T-helper 1 cell treated with Interleukin-12 subunit alpha and Interleukin-12 subunit beta and Interleukin-4 antibody, amounts not matched to agents 30 μg/mL and 1 μg/mL, for 36 hours (primary cell): Measurements from ENCODE around the gene XPO4.

Experiments
- H3K27ac Mint-ChIP-seq: one replicate; pipeline ENCODE4 v1.8.0; 2021; ENCODE audit warnings: mild to moderate bottlenecking, mixed read lengths
- H3K27me3 Mint-ChIP-seq: one replicate; pipeline ENCODE4 v1.8.0; 2021; ENCODE audit warnings: low read depth, mixed read lengths
- H3K36me3 Mint-ChIP-seq: one replicate; pipeline ENCODE4 v1.8.0; 2021; ENCODE audit warnings: low read depth, mixed read lengths
- H3K4me1 Mint-ChIP-seq: one replicate; pipeline ENCODE4 v1.8.0; 2021; ENCODE audit warnings: low read depth, mixed read lengths
- H3K4me3 Mint-ChIP-seq: one replicate; pipeline ENCODE4 v1.8.0; 2021; ENCODE audit warnings: mild to moderate bottlenecking, moderate library complexity, mixed read lengths
- H3K9me3 Mint-ChIP-seq: one replicate; pipeline ENCODE4 v1.8.0; 2021; ENCODE audit warnings: mixed read lengths

XPO4 gene

GRCh38 chr13:20826843-20827560, 75.5 kb downstream of the XPO4 start:
- Mint-ChIP-seq H3K4me3 (no peak overlapping the region), H3K36me3 (no peaks in the 10 kb centered on the region), H3K9me3 (no peaks in the 10 kb centered on the region), H3K4me1 (peaks cover 5% of the 10 kb centered on the region), H3K27ac (no peak overlapping the region), H3K27me3 (no peaks in the 10 kb centered on the region)

- Mint-ChIP-seq H3K36me3 (no peaks in the 10 kb centered on the region), H3K4me3 (no peak overlapping the region), H3K4me1 (peaks cover 5% of the 10 kb centered on the region), H3K27me3 (no peaks in the 10 kb centered on the region), H3K9me3 (no peaks in the 10 kb centered on the region), H3K27ac (no peak overlapping the region)
Observed at GRCh38 chr13:20826301-20826700, 76.2 kb downstream of the XPO4 start.

GRCh38 chr13:20825477-20825875, 77.1 kb downstream of the XPO4 start:
- Mint-ChIP-seq H3K4me1 (peaks cover 5% of the 10 kb centered on the region), H3K4me3 (no peak overlapping the region), H3K27me3 (no peaks in the 10 kb centered on the region), H3K36me3 (no peaks in the 10 kb centered on the region), H3K27ac (no peak overlapping the region), H3K9me3 (no peaks in the 10 kb centered on the region)

- Mint-ChIP-seq H3K4me1 (peaks cover 5% of the 10 kb centered on the region), H3K36me3 (no peaks in the 10 kb centered on the region), H3K4me3 (no peak overlapping the region), H3K9me3 (no peaks in the 10 kb centered on the region), H3K27ac (no peak overlapping the region), H3K27me3 (no peaks in the 10 kb centered on the region)
Observed at GRCh38 chr13:20824762-20825476, 77.6 kb downstream of the XPO4 start.

GRCh38 chr13:20823071-20823470, 79.5 kb downstream of the XPO4 start:
- H3K4me1 Mint-ChIP-seq = no peaks in the 10 kb centered on the region

GRCh38 chr13:20822406-20822805, 80.1 kb downstream of the XPO4 start:
- peaks cover 1% of the 10 kb centered on the region for H3K36me3 Mint-ChIP-seq
- no peaks in the 10 kb centered on the region for H3K27me3 Mint-ChIP-seq
- no peaks in the 10 kb centered on the region for H3K9me3 Mint-ChIP-seq
- H3K4me3 Mint-ChIP-seq = no peak overlapping the region
- no peak overlapping the region for H3K27ac Mint-ChIP-seq
- H3K4me1 Mint-ChIP-seq = no peaks in the 10 kb centered on the region

More at GRCh38 chr13:20823071-20823470, 79.5 kb downstream of the XPO4 start:
- Mint-ChIP-seq H3K27me3 (no peaks in the 10 kb centered on the region), H3K27ac (no peak overlapping the region), H3K36me3 (peaks cover 1% of the 10 kb centered on the region), H3K9me3 (no peaks in the 10 kb centered on the region), H3K4me3 (no peak overlapping the region)

- Mint-ChIP-seq H3K4me3 (no peak overlapping the region), H3K9me3 (no peaks in the 10 kb centered on the region), H3K4me1 (peaks cover 1% of the 10 kb centered on the region), H3K36me3 (peaks cover 4% of the 10 kb centered on the region), H3K27ac (no peak overlapping the region), H3K27me3 (no peaks in the 10 kb centered on the region)
Observed at GRCh38 chr13:20819715-20820114, 82.8 kb downstream of the XPO4 start.

GRCh38 chr13:20815464-20815863, 87.1 kb downstream of the XPO4 start:
- no peaks in the 10 kb centered on the region for H3K9me3 Mint-ChIP-seq
- H3K4me3 Mint-ChIP-seq = no peak overlapping the region
- peaks cover 3% of the 10 kb centered on the region for H3K4me1 Mint-ChIP-seq
- H3K27me3 Mint-ChIP-seq = no peaks in the 10 kb centered on the region
- H3K27ac Mint-ChIP-seq = no peak overlapping the region
- peaks cover 8% of the 10 kb centered on the region for H3K36me3 Mint-ChIP-seq

- Mint-ChIP-seq H3K27ac (no peak overlapping the region), H3K4me1 (peaks cover 3% of the 10 kb centered on the region), H3K36me3 (peaks cover 8% of the 10 kb centered on the region), H3K27me3 (no peaks in the 10 kb centered on the region), H3K9me3 (no peaks in the 10 kb centered on the region), H3K4me3 (no peak overlapping the region)
Observed at GRCh38 chr13:20814224-20814910, 88.2 kb downstream of the XPO4 start.

- H3K36me3 Mint-ChIP-seq = peaks cover 9% of the 10 kb centered on the region
- no peak overlapping the region for H3K4me3 Mint-ChIP-seq
- H3K27ac Mint-ChIP-seq = no peak overlapping the region
- no peaks in the 10 kb centered on the region for H3K9me3 Mint-ChIP-seq
- H3K4me1 Mint-ChIP-seq = peaks cover 3% of the 10 kb centered on the region
- no peaks in the 10 kb centered on the region for H3K27me3 Mint-ChIP-seq
Observed at GRCh38 chr13:20812890-20813289, 89.7 kb downstream of the XPO4 start.

GRCh38 chr13:20810808-20811207, 91.7 kb downstream of the XPO4 start:
- Mint-ChIP-seq H3K27ac (no peak overlapping the region), H3K4me1 (peaks cover 3% of the 10 kb centered on the region)

GRCh38 chr13:20808874-20809273, 93.7 kb downstream of the XPO4 start:
- H3K27ac Mint-ChIP-seq = no peak overlapping the region
- H3K27me3 Mint-ChIP-seq = no peaks in the 10 kb centered on the region
- peaks cover 15% of the 10 kb centered on the region for H3K36me3 Mint-ChIP-seq
- no peak overlapping the region for H3K4me3 Mint-ChIP-seq
- peaks cover 2% of the 10 kb centered on the region for H3K4me1 Mint-ChIP-seq
- H3K9me3 Mint-ChIP-seq = no peaks in the 10 kb centered on the region

More at GRCh38 chr13:20810808-20811207, 91.7 kb downstream of the XPO4 start:
- Mint-ChIP-seq H3K27me3 (no peaks in the 10 kb centered on the region), H3K36me3 (peaks cover 14% of the 10 kb centered on the region), H3K9me3 (no peaks in the 10 kb centered on the region), H3K4me3 (no peak overlapping the region)

- Mint-ChIP-seq H3K4me3 (no peak overlapping the region), H3K4me1 (no peaks in the 10 kb centered on the region), H3K27me3 (no peaks in the 10 kb centered on the region), H3K27ac (no peak overlapping the region), H3K9me3 (no peaks in the 10 kb centered on the region), H3K36me3 (peaks cover 19% of the 10 kb centered on the region)
Observed at GRCh38 chr13:20803180-20803965, 99.2 kb downstream of the XPO4 start.

- Mint-ChIP-seq H3K27me3 (no peaks in the 10 kb centered on the region), H3K27ac (no peak overlapping the region), H3K9me3 (no peaks in the 10 kb centered on the region), H3K4me3 (no peak overlapping the region), H3K4me1 (peaks cover 11% of the 10 kb centered on the region), H3K36me3 (peaks cover 25% of the 10 kb centered on the region)
Observed at GRCh38 chr13:20801707-20802106, 100.8 kb downstream of the XPO4 start.
